Skeletal muscle tissue (tissue), 4 donors: ENCODE data around the gene CHGA. TPM values are rescaled to one million over a fixed set of nuclear protein-coding genes. Genes with fewer than 3 reads are reported as not detected.

Experiments used
- H3K27ac ChIP-seq: one replicate; pipeline ENCODE4 v1.7.0; 2013; ENCODE audit warnings: mild to moderate bottlenecking, low read depth, low read length, inconsistent platforms
- H3K27me3 ChIP-seq, 3 donors: one replicate each; pipeline ENCODE4 v1.7.0; 2013; ENCODE audit warnings: low read length in 3 of 3; ENCODE audit not compliant: control insufficient read depth in 3 of 3, insufficient read depth in 3 of 3
- H3K36me3 ChIP-seq, 3 donors: one replicate each; pipeline ENCODE4 v1.7.0; 2013; ENCODE audit warnings: low read length in 3 of 3; ENCODE audit not compliant: control insufficient read depth in 3 of 3, insufficient read depth in 3 of 3
- H3K4me1 ChIP-seq, 3 donors: one replicate each; pipeline ENCODE4 v1.7.0; 2013; ENCODE audit warnings: low read length in 3 of 3, mild to moderate bottlenecking in 3 of 3; ENCODE audit not compliant: control insufficient read depth in 3 of 3, insufficient read depth in 3 of 3
- H3K4me3 ChIP-seq, 3 donors: one replicate each; pipeline ENCODE4 v1.7.0; 2013; ENCODE audit warnings: low read length in 3 of 3
- H3K9ac ChIP-seq, 3 donors: one replicate each; pipeline ENCODE4 v1.7.0; 2013; ENCODE audit warnings: low read length in 3 of 3, mild to moderate bottlenecking in 3 of 3, moderate library complexity in 2 of 3, low read depth in 1 of 3
- H3K9me3 ChIP-seq, 3 donors: one replicate each; pipeline ENCODE4 v1.7.0; 2013; ENCODE audit warnings: low read length in 3 of 3; ENCODE audit not compliant: control insufficient read depth in 3 of 3
- total RNA-seq: library from RNA; depleted of rRNA; stranded (reverse); fragments of >200 nt; gene quantifications from one replicate; pipeline ENCODE4 v1.2.3, GENCODE V29; 2014
- donor health status: Osteomylitis.

CHGA gene
- total RNA-seq, 1 donor from 2014 or later = 0.52 TPM

DNA sequence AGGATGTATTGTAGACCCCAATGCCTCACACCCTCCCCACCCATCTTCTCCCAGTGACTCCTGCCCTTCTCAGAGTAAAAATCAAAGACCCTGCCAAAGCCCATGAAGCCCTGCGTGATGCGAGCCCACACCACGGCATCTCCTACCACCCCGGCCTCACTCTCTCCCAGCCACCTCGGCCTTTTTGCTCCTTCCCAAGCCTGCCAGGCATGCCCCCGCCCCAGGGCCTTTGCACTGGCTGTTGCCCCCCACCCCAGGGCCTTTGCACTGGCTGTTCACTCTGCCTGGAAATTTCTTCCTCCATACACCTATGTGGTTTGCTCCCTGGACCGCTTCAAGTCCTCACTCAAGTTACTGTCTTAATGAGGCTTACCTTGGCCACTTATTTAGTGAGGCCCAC lies 5.0 kb upstream of the CHGA start:
- Histone ChIP-seq H3K9ac (no peak overlapping the region), H3K27ac (no peak overlapping the region), H3K27me3 (peaks cover 8 to 22% (median 15%) of the 10 kb centered on the region in 3 donors), H3K4me3 (no peak overlapping the region), H3K36me3 (no peaks in the 10 kb centered on the region), H3K9me3 (no peaks in the 10 kb centered on the region), H3K4me1 (no peaks in the 10 kb centered on the region)

DNA sequence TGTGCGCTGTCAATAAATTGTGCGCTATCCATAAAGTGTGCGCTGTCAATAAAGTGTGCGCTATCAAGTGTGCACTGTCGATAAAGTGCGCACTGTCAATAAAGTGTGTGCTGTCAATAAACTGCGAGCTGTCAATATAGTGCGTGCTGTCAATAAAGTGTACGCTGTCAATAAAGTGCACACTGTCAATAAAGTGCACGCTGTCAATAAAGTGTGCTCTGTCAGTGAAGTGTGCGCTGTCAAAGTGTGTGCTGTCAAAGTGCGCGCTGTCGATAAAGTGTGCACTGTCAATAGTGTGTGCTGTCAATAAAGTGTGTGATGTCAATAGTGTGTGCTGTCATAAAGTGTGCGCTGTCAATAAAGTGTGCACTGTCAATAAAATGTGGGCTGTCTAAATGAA lies 2.9 kb upstream of the CHGA start:
- H3K4me3 ChIP-seq = no peak overlapping the region
- no peak overlapping the region for H3K9ac ChIP-seq
- H3K36me3 ChIP-seq = no peaks in the 10 kb centered on the region
- H3K27ac ChIP-seq = no peak overlapping the region
- no peaks in the 10 kb centered on the region for H3K4me1 ChIP-seq
- H3K27me3 ChIP-seq = peaks cover 10 to 28% (median 24%) of the 10 kb centered on the region in 3 donors
- H3K9me3 ChIP-seq = no peaks in the 10 kb centered on the region

DNA sequence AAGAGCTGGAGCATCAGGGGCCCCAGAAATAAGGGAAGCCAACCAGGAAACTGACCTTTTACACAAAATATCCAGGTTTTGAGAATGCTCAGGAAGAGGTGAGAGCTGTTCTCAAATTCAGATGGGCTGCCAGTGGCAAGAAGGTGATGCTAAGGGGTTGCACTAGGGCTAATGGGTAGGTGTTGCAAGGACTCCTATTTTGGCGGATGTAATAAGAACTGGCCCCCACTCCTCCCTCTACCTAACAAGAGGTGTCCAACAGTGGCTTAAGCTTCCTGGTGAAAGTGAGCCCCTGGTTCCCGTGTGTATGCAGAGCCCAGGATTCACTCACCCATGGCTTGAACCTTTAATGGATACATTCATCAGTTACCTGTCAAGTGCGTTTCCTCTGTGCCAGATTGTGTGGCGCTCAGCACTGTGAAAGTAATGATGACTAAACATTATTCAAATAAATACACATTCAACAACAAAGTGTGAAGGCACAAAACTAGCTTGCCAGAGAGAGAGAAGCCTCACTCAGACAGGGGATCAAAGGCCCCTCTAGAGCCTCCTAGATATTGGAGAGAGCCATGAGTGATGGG lies 705 bp upstream of the CHGA start:
- no peak overlapping the region for H3K9ac ChIP-seq
- H3K4me1 ChIP-seq = no peaks in the 10 kb centered on the region
- H3K36me3 ChIP-seq = no peaks in the 10 kb centered on the region
- no peak overlapping the region for H3K27ac ChIP-seq
- peaks cover 19 to 34% (median 34%) of the 10 kb centered on the region in 3 donors for H3K27me3 ChIP-seq
- no peaks in the 10 kb centered on the region for H3K9me3 ChIP-seq
- no peak overlapping the region for H3K4me3 ChIP-seq

DNA sequence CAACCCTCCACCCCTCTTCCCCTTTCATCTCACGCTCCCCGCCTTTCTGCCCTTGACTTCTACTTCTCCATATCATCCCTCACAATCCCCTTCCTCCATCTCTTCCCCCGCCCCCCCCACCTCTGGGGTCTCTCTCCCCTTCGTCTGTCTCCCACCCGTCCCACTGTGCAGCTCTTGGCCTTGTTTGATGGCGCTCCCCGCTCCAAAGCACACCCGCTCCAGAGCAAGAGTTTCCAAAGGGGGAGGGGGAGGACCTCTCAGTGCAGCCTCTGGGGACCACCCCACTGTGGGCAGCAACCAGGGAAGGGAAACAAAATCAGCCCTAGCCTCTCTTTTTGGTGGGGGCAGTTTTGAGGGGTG lies 774 bp downstream of the CHGA start:
- no peak overlapping the region for H3K4me3 ChIP-seq
- peaks cover 19 to 34% (median 34%) of the 10 kb centered on the region in 3 donors for H3K27me3 ChIP-seq
- no peaks in the 10 kb centered on the region for H3K9me3 ChIP-seq
- no peaks in the 10 kb centered on the region for H3K4me1 ChIP-seq
- H3K9ac ChIP-seq = no peak overlapping the region
- H3K36me3 ChIP-seq = no peaks in the 10 kb centered on the region
- no peak overlapping the region for H3K27ac ChIP-seq

DNA sequence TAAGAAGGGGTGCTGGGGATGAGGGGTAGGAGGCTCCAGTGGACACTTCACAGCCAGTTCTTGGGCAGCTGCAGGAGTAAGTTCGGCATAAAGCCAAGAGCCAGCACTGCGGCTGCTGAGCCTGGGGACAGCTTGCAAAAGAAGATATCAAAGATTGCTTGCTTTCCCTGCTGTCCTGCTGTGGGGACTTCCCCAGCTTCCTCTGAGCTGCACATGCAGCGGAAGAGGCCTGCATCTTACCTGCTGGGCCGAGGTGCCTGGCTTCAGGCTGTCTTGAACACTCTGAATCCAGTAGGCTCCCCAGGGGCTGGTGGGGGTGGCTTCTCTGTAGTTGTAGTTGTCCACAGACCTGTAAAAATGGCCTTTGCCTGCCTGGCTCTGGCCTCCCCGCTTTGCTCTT lies 1.3 kb downstream of the CHGA start:
- Histone ChIP-seq H3K27me3 (peaks cover 19 to 32% (median 30%) of the 10 kb centered on the region in 3 donors), H3K9me3 (no peaks in the 10 kb centered on the region), H3K4me1 (no peaks in the 10 kb centered on the region), H3K27ac (no peak overlapping the region), H3K36me3 (no peaks in the 10 kb centered on the region), H3K4me3 (no peak overlapping the region), H3K9ac (no peak overlapping the region)

DNA sequence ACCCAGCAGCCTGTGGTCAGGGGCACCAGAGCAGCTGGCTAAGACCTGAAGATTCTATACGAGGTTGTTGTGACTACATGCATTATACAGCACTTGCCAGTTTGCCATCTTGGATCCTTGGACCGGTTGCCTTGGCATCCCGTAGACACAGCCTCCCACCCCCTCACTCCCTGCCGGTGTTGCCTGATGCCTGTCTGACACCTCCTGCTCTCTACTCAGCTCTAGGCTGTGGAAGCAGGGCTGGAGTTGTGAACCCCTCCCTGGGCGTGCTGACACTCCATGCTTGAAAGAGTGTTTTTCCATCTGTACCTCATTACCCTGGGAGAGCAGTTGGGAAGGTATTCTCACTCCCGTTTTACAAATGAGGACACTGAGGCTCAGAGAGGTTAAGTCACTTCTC lies 2.5 kb downstream of the CHGA start:
- Histone ChIP-seq H3K9ac (no peak overlapping the region), H3K9me3 (no peaks in the 10 kb centered on the region), H3K27me3 (peaks cover 19 to 30% (median 29%) of the 10 kb centered on the region in 3 donors), H3K27ac (no peak overlapping the region), H3K4me1 (no peaks in the 10 kb centered on the region), H3K36me3 (no peaks in the 10 kb centered on the region), H3K4me3 (no peak overlapping the region)

DNA sequence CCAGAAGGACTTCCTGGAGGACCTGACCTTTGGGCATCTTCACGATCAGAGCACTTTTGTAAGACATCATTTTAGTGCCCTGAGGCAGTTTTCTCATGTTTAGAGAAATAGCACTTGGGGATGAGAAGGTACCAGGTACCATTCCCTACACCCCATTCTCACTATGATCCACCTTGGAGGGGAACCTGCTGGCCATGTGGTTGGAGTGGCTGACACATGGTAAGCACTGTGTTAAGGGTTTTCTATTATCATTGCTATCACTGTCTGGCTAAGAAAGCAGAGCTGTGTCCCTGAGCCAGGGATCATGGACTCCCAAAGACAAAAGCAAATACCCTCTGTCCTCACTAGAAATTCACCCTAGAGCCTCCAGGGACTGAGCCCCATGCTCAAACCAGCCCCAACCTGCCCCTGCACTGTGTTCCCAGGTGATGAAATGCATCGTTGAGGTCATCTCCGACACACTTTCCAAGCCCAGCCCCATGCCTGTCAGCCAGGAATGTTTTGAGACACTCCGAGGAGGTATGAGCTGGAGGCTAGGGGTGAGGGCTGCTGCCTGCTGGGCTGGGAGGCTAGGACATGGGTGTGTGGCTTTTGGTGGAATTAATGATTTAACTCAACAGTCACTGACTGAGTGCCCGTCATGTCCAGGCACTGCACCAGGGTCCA lies 3.4 kb downstream of the CHGA start:
- no peak overlapping the region for H3K4me3 ChIP-seq
- H3K9me3 ChIP-seq = no peaks in the 10 kb centered on the region
- no peak overlapping the region for H3K9ac ChIP-seq
- H3K4me1 ChIP-seq = no peaks in the 10 kb centered on the region
- H3K36me3 ChIP-seq = no peaks in the 10 kb centered on the region
- H3K27ac ChIP-seq = no peak overlapping the region
- peaks cover 19 to 30% (median 29%) of the 10 kb centered on the region in 3 donors for H3K27me3 ChIP-seq

DNA sequence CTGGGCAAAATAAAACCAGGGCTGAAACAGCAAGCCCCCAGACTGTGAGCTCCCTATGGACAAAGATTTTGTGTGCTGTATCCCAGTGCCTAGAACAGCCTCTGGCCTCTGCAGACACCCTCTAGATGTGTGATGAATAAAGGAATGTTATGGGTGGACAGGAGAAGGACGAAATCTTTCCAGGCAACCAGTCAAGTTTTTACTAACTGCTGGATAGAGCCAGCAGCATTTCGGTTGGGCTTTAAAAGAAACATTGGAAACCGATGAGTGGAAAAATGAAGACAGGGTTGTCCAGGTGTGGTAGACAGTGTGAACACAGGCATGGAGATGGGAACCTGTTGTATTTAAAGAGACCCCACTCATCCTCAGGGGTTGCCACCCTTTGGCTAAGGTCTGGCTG lies 4.0 kb downstream of the CHGA start:
- H3K9ac ChIP-seq = no peak overlapping the region
- H3K9me3 ChIP-seq = no peaks in the 10 kb centered on the region
- no peak overlapping the region for H3K4me3 ChIP-seq
- H3K27ac ChIP-seq = no peak overlapping the region
- no peaks in the 10 kb centered on the region for H3K36me3 ChIP-seq
- no peaks in the 10 kb centered on the region for H3K4me1 ChIP-seq
- peaks cover 19 to 26% (median 25%) of the 10 kb centered on the region in 3 donors for H3K27me3 ChIP-seq

DNA sequence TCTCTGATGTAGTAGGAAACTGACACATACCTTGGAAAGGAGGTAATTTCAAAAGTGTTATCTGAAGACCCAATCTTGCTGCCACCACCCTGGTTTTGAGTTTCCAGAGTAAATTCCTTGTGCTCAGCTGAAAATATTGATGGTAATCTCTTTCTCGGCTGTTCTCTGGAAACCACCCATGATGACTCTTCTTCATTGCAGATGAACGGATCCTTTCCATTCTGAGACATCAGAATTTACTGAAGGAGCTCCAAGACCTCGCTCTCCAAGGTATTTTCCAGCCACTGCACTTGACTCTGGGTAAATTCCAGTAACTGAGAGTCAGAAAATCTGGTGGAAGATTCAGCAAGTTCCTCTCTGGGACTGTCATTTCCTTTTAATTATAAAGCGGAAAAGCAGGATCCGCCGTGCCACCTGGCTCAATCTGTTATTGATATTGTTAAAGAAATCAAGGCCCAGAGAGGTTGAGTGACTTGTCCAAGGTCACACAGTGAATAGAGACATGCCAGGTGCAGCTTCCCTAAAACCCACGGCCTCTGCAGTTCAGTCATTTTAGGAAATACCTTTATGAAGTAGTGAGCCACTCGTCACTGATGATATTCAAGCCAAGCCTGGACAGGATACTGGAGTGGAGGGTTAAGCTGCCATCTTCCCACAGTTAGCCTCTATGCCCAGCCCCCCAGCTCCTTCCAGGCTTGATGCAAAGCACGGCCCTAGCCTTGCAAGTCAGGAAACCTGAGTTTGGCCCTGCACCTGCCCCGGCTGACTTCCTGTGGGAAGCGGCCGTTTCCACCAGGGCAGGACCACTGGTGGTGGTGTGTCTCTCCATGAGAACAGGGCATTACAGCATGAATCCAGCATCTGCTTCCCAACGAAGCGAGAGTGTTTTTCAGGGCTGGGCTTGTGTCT lies 4.7 kb downstream of the CHGA start:
- no peak overlapping the region for H3K27ac ChIP-seq
- no peaks in the 10 kb centered on the region for H3K4me1 ChIP-seq
- no peaks in the 10 kb centered on the region for H3K9me3 ChIP-seq
- no peak overlapping the region for H3K9ac ChIP-seq
- no peak overlapping the region for H3K4me3 ChIP-seq
- H3K27me3 ChIP-seq = peaks cover 12 to 21% (median 21%) of the 10 kb centered on the region in 3 donors
- H3K36me3 ChIP-seq = no peaks in the 10 kb centered on the region

DNA sequence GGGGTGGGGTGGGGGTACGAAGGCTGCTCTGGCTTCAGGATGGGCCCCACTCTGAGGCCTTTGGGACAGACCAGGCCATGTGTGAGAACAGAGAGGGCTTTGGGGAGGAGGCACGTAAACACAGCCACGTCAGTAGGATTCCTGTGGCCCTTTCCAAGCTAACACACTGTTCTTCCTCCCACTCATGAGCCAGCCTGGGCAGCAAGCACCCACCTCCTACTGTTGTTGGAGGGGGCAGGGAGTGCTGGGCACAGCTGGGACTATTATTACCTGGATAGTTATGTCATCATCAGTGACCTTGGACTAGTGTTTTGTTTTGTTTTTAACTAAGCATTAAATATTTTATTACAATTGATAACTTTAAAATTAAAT lies 5.3 kb downstream of the CHGA start:
- Histone ChIP-seq H3K9ac (no peak overlapping the region), H3K4me1 (no peaks in the 10 kb centered on the region), H3K27me3 (peaks cover 11 to 19% (median 19%) of the 10 kb centered on the region in 3 donors), H3K27ac (no peak overlapping the region), H3K36me3 (no peaks in the 10 kb centered on the region), H3K9me3 (no peaks in the 10 kb centered on the region), H3K4me3 (no peak overlapping the region)
